ENCODE results near the gene TRIM44.
"Not testable (repeated sequence)": the region's sequence is repeated elsewhere in the genome, so short reads cannot be mapped to it uniquely, and the experiment has no call there.

TRIM44 gene

DNA sequence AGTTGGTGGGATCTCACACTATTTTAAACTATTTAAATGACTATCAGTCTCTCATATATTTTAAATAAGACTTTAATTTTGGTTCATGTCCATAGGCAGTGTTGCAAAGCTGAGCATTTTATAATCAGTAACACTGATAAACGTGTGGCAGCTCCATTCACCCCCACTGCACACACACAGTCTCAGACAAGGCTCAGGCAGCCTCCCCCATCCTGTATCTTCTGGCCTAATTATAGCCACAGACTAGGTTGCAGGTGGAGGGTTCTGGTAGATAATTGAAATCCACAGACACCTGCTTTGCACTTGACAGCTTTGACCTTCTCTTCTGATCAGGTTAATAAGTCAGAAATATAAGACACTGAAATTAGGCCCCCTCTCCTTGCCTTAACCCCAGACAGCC lies 162.8 kb downstream of the TRIM44 start:
- DNase-seq: no peak

DNA sequence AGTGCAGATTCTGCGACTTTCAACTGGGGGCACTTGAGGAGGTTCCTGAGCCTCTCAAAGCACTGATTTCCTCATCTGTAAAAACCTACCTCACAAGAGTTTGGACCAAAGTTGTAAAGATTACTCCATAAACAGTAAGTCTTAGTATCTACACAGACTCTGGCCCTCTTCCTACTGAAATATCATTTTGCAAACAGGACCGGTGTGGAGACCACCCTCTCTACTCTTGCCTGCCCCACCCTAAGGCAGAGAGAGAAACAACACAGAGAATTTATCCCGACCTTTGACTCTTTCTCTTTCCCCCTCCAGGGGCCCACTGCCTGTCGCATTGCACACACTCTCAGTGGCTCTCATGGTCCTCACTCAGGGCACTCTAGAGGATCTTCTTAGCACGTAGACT lies 163.4 kb downstream of the TRIM44 start:
- no peak for DNase-seq

DNA sequence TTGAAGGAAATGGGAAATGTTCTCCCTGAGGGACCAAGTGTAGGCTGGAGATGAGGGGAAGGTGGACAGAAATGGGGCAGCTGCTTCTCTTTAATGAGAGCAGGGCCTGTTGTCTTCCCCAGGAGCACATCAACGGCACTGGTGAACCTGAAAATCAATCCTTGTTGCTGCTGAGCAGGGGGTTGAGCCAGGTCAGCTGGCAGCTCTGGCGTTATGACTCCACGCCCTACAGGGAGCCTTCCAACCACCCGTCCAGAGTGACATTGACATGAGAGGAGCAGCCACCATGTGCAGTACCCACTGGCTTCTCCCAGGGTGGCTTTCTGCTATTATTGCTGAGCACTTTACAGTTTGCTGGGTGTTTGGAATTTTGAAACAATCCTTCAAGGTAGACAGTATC lies 164.4 kb downstream of the TRIM44 start:
- no peak for DNase-seq

DNA sequence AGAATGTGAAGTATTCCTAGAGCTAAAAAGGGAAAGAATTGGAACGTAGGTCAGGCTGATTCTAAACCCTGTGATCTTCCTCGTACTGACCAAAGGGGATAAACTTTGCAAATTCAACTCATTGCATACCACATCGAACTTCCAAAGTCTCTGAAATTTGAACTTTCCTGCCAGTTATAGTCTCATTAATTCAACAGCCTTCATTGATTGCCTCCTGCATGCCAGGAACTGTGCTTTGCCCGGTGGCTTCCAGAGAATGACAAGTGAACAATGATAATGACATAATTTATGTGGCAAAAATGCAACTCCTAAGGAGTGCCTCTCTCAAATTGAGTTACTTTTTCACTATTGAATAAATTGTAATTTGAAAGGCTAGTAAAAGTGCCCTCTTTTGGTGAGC lies 173.6 kb downstream of the TRIM44 start:
- DNase-seq: no peak

DNA sequence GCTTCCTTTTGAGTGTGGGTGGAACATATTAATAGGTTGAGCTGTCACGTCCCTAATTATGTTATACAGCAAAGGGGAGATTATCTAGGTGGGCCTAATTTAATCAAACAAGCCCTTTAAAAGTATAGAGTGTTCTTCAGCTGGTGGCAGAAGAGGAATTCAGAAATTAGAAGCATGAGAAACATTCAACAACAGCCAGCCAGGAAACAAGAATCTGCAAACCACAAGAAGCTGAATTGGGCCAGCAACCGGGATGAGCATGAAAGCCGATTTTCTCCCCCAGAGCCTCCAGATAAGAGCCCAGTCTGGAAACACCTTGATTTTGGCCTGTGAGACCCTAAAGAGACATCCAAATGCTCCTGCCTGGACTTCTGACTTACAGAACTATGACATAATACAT lies 175.5 kb downstream of the TRIM44 start:
- no peak for DNase-seq

DNA sequence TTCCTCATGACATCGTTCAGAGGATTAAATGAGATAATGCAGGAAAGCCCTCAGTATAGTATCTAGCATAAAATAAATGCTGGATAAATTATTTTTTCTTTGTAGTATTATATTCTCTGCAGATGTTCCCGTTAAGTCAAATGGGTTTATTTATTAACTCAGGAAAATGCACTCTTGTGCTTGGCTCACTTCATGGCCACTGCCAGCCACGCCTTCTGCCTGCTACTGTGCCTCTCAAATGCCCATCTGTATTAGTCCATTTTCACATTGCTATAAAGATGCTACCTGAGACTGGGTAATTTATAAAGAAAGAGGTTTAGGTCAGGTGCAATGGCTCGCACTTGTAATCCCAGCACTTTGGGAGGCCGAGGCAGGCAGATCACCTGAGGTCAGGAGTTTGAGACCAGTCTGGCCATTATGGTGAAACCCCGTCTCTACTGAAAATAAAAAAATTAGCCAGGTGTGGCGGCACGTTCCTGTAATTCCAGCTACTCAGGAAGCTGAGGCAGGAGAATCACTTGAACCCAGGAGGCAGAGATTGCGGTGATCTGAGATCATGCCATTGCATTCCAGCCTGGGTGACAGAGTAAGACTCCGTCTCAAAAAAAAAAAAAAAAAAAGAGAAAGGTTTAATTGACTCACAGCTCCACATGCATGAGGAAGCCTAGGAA lies 176.3 kb downstream of the TRIM44 start:
- not testable (repeated sequence) for DNase-seq

DNA sequence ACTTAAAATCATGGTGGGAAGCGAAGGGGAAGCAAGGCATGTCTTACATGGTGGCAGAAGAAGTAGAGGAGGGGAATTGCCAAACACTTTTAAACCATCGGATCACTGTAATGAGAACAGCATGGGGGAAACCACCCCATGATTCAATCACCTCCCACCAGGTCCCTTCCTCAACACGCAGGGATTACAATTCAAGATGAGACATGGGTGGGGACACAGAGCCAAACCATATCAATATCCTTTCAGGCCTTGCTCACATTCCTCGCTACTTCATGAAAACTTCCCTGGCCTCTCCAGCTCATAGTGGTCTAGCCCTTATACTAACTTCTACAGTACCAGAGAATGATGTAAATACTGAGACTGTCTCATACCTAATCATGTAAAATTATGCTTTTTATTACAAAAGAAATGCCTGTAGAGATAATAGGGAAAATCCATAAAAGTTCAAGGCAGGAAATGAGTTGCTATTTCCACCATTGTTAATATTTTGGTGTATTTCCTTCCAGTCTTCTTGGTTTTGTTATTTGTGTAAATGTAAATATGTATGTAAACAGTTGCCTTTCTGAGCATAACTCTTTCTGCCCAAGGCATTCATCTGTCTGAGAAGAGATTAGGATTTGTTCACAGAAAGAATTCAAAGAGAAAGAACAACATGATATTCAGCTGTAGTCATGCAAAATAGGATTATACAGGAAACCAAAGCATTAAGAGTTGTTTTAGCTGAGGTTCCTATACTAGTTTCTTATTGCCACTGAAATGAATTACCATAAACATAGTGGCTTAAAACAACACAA lies 177.0 kb downstream of the TRIM44 start:
- DNase-seq: peak; percentile 56

DNA sequence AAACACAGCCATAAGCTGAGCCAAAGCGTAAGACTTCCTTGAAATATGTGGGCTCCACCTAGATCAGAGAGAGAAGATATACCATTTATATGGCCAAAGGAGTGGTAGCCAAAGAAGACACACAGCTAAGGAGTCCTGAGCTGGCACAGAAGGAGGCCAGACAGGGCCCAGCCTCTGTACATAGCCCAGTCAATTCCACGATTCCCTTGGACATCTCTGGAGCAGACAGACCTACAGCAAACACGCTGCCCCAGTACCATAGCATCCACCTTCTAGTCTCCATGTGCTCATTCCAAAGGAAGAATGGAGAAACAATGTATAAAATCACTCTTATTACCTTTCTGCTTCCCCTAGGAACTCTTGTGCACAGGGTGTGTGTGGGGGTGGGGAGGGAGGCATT lies 179.2 kb downstream of the TRIM44 start:
- no peak for DNase-seq

DNA sequence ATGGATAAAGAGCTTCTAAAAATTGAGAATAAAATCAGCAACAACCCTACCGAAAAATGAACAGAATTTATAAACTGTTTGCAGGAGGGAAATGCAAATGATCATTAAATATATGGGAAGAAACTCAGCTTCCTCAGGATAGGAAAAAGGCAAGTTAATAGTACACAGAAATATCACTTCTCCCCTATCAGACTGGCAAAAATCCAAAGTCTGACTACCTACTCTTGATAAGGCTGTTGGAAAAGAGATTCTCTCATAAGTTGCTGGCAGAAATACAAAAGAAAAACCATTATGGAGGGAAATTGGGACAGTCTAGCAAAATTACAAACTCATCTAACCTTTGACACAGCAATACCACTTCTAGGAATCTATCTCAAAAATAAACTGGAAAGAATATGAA lies 180.4 kb downstream of the TRIM44 start:
- no peak for DNase-seq

DNA sequence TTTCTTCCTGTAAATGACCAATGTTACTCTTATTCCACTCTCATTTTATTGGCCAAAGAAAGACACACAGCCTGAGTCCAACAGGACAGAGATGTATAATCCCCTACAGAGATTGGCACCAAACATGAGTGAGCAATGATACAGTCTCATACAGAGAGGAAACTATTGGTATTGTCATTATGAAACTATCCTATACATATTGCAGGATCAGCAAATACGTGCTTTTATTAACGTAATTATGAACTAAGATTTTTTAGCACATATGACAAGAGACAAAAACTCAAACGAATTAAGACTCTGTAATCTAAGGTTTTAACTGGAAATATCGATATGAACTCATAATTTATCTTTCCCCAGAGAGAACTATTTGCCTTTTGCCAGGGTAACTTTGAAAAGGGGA lies 182.0 kb downstream of the TRIM44 start:
- no peak for DNase-seq

DNA sequence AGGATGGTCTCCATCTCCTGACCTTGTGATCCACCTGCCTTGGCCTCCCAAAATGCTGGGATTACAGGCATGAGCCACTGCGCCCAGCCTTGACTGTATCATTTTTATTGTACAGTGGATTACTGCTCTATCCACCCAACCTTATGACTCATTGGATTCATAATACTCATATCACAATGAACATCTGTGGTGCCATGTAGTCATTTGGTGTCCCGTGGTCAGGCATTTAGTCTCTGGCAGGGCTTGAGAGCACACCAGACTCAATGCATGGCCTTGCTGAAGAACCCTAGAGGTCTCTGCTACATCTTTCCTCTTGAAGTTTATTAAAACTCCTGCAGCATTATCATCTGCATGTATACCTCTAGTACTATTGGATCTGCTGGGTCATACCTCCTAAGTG lies 183.3 kb downstream of the TRIM44 start:
- no peak for DNase-seq

DNA sequence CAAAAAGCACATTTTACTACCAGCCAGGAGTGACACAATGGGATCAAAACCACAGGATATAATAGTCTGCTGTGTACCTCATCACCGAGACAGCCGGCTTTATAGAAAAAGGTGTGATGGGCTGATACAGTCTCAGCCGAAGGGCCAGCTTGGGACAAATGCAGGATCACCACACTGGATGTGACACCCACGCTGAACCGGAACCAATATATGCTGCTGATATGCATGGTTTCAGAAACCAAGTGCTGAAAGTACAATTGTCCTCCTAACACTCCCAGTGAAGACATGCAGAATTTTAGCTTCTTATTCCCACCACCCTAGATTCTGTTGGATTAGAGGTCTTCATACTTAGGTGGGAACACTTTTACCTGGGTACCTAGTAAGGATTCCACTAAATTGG lies 184.3 kb downstream of the TRIM44 start:
- no peak for DNase-seq

DNA sequence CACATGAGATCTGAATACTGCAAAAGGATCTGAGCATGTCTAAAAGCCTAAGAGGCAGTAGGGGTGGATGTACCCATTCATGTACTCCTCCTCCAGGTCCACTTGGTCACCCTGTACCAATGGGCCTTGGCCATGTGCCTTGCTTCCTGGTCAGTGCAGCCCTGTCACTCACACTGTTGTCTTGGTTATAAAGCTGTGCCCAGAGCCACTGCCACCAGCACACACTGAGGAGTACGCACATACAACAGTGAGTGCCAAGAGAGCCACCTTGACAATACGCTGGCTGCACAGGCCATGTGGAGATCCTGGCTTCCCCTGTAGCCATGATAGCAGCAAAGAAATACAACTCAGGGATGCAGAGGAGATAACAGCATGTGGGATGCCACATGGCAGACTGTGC lies 184.9 kb downstream of the TRIM44 start:
- no peak for DNase-seq

DNA sequence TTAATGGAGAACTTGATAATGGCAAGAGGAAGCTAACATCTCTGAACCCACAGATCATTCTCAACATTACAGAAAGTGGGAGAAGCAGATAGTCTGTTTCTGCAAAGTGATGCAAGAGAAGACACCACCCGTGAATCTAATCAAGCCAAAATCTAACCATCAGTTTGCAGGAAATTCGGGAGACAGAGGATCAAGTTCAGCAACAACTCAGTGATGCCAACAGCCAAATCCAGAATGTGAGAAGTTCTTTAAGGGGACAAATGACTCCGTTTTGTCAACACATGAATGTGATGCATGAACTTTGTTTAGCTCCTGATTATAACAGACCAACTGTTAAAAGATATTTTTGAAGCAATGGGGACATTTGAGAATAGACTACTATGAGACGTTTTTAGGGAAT lies 186.0 kb downstream of the TRIM44 start:
- no peak for DNase-seq

DNA sequence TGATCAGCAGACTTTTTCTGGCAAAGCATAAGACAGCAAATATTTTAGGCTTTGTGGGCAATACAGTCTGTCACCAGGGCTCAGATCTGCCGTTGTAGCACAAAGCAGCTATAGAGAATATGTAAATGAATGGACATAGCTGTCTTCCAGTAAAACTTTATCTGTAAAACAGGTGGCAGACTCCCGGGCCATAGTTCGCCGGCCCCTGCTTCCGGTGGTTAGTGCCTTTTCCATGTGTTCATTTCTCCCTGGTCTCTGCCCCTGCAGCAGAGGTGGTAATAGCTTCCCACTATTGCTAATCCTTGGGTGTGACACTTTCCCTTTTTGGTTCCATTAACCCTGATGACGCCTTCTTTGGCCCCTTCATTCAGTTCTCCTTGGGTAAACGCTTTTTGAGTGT lies 187.6 kb downstream of the TRIM44 start:
- DNase-seq: no peak

DNA sequence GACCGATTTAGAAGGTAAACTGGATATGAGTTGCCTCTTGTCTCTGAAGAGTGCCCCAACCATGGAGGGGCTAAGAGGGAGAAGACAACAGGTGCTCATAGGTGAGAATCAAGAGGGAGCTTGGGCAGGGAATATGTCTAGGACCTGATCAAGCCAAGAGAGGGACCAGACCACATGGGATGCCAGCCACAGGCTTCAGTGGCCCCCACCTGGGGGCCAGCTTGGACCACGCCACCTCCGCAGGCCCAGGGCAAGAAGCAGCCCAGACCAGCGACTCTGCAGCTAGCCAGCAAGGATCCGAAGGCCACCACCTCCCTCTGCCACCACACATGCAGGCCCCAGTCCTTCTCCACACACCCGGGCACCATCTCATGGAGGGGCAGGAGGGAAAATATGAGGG lies 188.8 kb downstream of the TRIM44 start:
- no peak for DNase-seq

DNA sequence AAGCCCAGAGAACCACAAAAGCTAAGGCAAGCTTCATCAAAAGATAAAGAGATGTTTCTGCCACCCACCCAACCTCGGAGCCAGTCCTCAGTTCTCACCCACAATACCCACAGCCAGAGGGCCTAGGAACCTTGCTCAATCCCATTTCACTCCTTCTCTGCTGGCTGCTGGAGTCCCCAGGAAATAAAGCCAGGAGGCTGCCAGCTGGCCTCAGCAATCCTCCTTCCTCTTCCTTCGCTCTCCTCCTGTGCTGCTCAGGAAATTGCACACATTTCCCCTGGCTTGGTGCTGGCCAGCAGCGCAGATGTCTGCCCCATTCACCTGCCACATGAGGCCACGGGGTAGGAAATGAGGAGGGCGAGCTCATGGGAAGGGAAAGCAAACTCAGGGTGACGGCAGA lies 189.5 kb downstream of the TRIM44 start:
- DNase-seq: peak; percentile 32

DNA sequence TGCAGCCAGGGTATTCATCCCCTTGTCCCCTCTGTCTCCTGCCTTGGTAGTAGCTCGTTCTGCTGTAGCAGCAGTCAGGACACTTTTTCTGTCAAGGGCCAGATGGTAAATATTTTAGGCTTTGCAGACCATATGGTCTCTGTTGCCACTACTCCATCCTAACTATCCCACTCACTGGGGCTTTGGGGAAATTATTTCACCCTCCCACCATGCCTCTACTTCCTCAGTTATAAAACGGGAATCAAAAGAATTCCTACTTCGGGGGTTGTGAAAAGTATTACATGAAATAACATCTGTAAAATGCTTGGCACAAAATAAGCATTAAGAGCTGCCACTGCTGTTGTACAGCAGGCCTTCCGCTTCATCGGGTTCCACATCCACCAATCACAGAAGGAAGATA lies 191.4 kb downstream of the TRIM44 start:
- DNase-seq: no peak

DNA sequence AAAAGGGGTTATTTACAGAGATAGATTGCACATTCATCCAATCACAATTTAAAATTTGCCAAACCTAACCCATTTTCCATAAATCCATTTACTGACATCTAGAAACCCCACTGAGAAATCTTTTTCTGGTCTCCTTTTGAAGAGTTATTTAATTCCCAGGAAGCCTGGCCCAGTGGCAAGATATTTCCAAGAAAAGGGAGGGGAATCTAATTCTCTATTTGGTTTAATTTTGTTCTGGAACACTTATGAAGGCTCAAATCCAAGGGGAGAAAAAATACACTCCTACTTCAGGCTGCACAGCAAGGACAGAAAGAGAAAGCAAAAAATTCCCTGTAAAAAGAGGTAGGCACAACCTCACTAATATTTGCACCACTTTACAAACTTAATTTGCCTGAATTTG lies 193.1 kb downstream of the TRIM44 start:
- no peak for DNase-seq

DNA sequence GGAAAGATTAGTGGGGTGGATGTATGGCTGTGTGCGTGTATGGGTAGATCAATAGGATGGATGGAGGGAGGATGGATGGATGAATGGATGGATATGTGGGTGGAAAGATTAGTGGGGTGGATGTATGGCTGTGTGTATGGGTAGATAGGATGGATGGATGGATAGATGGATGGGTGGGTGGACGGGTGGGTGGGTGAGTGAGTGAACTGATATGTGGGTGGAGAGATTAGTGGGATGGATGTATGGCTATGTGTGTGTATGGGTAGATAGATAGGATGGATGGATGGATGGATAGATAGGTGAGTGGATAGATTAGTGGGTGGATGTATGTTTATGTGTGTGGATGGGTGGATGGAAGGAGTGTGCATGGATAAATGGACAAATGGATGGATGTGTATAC lies 193.7 kb downstream of the TRIM44 start:
- DNase-seq: no peak

DNA sequence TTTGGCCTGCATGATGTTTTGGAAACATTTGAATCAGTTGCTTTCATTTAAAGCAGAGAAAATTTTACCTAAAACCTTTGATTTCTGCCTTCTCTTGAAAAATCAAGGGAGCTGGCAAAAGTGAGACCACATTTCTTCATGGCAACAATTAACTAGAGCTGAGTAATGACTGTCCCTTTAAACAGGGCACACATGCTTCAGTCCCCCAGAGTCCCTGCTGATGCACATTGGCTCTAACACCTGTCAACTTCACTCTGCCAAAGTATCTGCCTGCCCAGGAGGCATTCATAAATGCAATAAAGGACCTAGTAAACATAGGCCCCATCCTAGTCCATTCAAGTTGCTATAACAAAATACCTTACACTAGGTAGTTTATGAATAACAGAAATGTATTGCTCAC lies 194.2 kb downstream of the TRIM44 start:
- no peak for DNase-seq

DNA sequence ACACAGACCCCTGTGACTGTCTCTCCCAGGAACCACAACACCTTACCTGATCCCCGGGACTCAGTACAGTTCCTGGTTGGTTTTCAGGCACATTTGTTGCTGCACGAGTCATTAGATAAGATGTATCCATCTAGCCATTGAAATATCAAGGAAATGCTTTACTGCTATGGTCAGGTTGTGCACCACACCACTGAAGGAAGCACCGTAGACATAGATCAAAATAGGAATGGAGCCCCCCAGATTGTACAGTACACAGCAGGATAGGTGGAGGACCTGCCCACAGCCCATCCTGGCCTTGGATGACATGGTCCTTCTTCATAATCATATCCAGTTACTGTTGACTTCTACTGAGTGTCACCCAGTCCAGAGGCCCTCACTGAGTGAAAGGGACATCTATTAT lies 195.3 kb downstream of the TRIM44 start:
- DNase-seq: no peak

DNA sequence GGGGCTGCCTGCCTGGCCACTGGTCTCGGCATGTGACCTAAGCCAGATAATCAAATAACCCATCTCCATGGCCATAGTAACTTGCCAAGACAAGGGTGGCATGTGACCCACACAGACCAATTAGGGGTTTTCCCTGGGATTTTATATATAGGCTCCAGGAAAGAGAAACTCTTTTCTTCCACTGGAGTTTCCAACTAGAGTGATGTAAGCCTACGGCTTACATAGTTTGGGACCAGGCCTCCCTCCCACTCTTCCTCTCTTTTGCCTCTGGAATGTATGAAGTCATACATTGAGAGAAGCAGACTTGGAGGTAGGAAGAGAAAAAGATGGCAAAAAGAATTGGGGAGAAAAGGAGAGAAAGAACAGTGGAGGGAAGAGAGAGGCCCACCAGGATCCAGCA lies 196.7 kb downstream of the TRIM44 start:
- DNase-seq: peak; percentile 96

DNA sequence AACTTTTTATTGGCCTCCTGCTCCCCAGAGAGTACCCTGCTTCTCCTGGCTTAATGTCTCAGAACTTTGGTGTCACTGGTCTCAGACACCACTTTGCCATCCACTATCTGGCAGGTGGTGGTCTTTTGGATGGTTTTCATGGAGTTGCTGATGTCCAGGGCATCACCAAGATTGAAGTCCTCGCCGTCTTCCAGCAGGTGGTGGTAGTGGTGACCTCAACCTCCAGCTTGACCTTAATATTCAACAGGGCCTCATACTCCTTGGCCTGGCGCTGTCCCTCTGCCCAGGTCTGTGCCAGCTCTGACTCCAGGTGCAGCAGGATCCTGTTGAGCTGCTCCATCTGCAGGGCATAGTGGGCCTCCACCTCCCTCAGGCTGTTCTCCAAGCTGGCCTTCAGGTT lies 197.6 kb downstream of the TRIM44 start:
- not testable (repeated sequence) for DNase-seq

DNA sequence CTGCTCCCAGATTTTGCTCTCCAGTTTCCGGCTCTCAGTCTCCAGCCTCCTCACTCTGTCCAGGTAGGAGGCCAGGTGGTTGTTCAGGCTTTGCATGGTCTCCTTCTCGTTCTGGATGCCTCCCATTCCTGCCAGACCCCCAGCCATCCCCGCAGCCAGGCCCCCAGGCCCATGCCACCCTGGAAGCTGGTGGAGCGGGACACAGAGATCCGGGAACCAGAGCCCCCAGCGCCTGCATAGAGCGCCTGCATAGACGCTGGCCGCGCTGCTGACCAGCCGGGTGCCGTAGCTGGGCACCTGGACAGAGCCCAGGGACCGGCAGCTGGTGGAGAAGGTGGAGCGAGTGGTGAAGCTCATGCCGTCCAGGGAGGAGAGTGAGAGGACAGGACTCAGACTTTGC lies 198.6 kb downstream of the TRIM44 start:
- DNase-seq: no peak

Measured in inflammatory macrophage treated with lipopolysaccharide for 4 hours (primary cell).